GM12878 (cell line): ENCODE data around the gene MEF2C. TPM values are rescaled to one million over a fixed set of nuclear protein-coding genes. Genes with fewer than 3 reads are reported as not detected.

Source experiments
- ATAC-seq: fragments of 200-7000 bp; cut with Tn5 transposase; 3 replicates; pipeline ENCODE4 v1.9.1; 2020; ENCODE audit warnings: mild to moderate bottlenecking, moderate library complexity
- BruUV-seq: library from RNA; stranded (reverse); fragments of 400-500 nt; replicated peaks from 2 replicates; lab custom pipeline; 2021; lab: Mats Ljungman, UMichigan
- CTCF ChIA-PET: fragments of 300-600 bp; sonication (Branson Sonifier 250); formaldehyde crosslinking; extraction: SDS; loops from one replicate; lab custom pipeline; 2021; ENCODE audit warnings: inconsistent platforms; lab: Yijun Ruan, JAX
- POLR2A ChIA-PET: fragments of 350-600 bp; formaldehyde crosslinking; extraction: SDS; loops from one replicate; lab custom pipeline; 2021; ENCODE audit warnings: inconsistent platforms; lab: Charles Lee
- RAD21 ChIA-PET: fragments of 300-600 bp; sonication (Branson Sonifier 250); formaldehyde crosslinking; loops from one replicate; lab custom pipeline; 2023; ENCODE audit warnings: antibody characterized with exemption; ENCODE audit not compliant: unreplicated experiment; lab: Charles Lee
- SMC1A ChIA-PET: fragments of 300-600 bp; sonication (Branson Sonifier 250); formaldehyde crosslinking; loops from one replicate; lab custom pipeline; 2023; ENCODE audit not compliant: unreplicated experiment, uncharacterized antibody; lab: Charles Lee
- DNase-seq: peaks from one replicate; pipeline ENCODE4 v3.0.0-alpha.2; 2011; ENCODE audit warnings: low read depth, low spot score
- FAIRE-seq: peaks from 3 replicates; lab custom pipeline; 2011; peaks lifted over from hg19 to GRCh38; lab: Jason Lieb, UNC
- H2AFZ ChIP-seq: 2 replicates; pipeline ENCODE4 v1.6.0; 2011; ENCODE audit warnings: low read depth, low read length, control low read depth; ENCODE audit not compliant: control insufficient read depth
- H3K27ac ChIP-seq: 2 replicates; pipeline ENCODE4 v1.5.1; 2011; ENCODE audit warnings: control low read depth; ENCODE audit not compliant: control insufficient read depth, insufficient read depth
- H3K27me3 ChIP-seq, 2 experiments: replicated peaks in 1 of 2; 2 replicates each; pipeline versions ENCODE4 v1.6.0 to v1.6.1; 2011; ENCODE audit warnings: low read length in 1 of 2; ENCODE audit not compliant: control insufficient read depth in 2 of 2, insufficient read depth in 2 of 2
- H3K36me3 ChIP-seq, 2 experiments: 2 replicates each; pipeline ENCODE4 v1.5.1; 2011; ENCODE audit warnings: low read length in 1 of 2; ENCODE audit not compliant: control insufficient read depth in 2 of 2, insufficient read depth in 2 of 2
- H3K4me1 ChIP-seq: 2 replicates; pipeline ENCODE4 v1.6.1; 2011; ENCODE audit warnings: mild to moderate bottlenecking, low read length, moderate library complexity, mixed read lengths; ENCODE audit not compliant: control insufficient read depth, insufficient read depth
- H3K4me2 ChIP-seq: 2 replicates; pipeline ENCODE4 v1.6.0; 2011; ENCODE audit warnings: control low read depth; ENCODE audit not compliant: control insufficient read depth, insufficient read depth
- H3K4me3 ChIP-seq: fragments of 200-600 bp; sonication (generic); 2 replicates; pipeline ENCODE4 v1.5.1; 2016
- H3K79me2 ChIP-seq: 2 replicates; pipeline ENCODE4 v1.6.0; 2011; ENCODE audit warnings: low read length; ENCODE audit not compliant: control insufficient read depth, insufficient read depth
- H3K9ac ChIP-seq: 2 replicates; pipeline ENCODE4 v1.8.0; 2011; ENCODE audit warnings: low read length, control low read depth, mixed read lengths; ENCODE audit not compliant: control insufficient read depth, insufficient read depth
- H3K9me3 ChIP-seq: replicated peaks from 3 replicates; pipeline ENCODE4 v1.5.1; 2011; ENCODE audit warnings: mild to moderate bottlenecking, low read length; ENCODE audit not compliant: control insufficient read depth, insufficient read depth
- H4K20me1 ChIP-seq: 2 replicates; pipeline ENCODE4 v1.6.0; 2011; ENCODE audit not compliant: control insufficient read depth, insufficient read depth
- BRCA1 ChIP-seq: IDR thresholded peaks from 2 replicates; pipeline ENCODE4 v1.6.1; 2011; ENCODE audit warnings: low read depth, low read length, improper control_type of control experiment
- ESRRA ChIP-seq: IDR thresholded peaks from 2 replicates; pipeline ENCODE4 v1.6.1; 2012; ENCODE audit warnings: mild to moderate bottlenecking, low read length, improper control_type of control experiment
- IRF4 ChIP-seq: IDR thresholded peaks from 2 replicates; pipeline ENCODE4 v1.6.1; 2011; ENCODE audit warnings: low read depth, low read length
- JUNB ChIP-seq: IDR thresholded peaks from 2 replicates; pipeline ENCODE4 v1.6.1; 2016; ENCODE audit warnings: antibody characterized with exemption, mild to moderate bottlenecking
- POLR2AphosphoS2 ChIP-seq: IDR thresholded peaks from 2 replicates; pipeline ENCODE4 v1.6.1; 2011; ENCODE audit warnings: low read depth, mild to moderate bottlenecking, low read length, improper control_type of control experiment, moderate library complexity
- SMAD5 ChIP-seq: IDR thresholded peaks from 2 replicates; pipeline ENCODE4 v1.6.1; 2016; ENCODE audit warnings: antibody characterized with exemption, low read depth
- TCF3 ChIP-seq: IDR thresholded peaks from 2 replicates; pipeline ENCODE4 v1.6.1; 2012; ENCODE audit warnings: low read depth, mild to moderate bottlenecking, low read length, borderline replicate concordance; ENCODE audit not compliant: insufficient read depth
- ZNF384 ChIP-seq: IDR thresholded peaks from 2 replicates; pipeline ENCODE4 v1.6.1; 2012; ENCODE audit warnings: low read depth, mild to moderate bottlenecking, low read length, improper control_type of control experiment, borderline replicate concordance
- in situ Hi-C: fragments of 300-500 bp; cut with MboI; formaldehyde crosslinking; loops from 9 replicates; pipeline ENCODE4 v1.14.3; 2018; ENCODE audit warnings: mixed read lengths
- intact Hi-C: fragments of 100-400 bp; cut with micrococcal nuclease; formaldehyde crosslinking; loops from one replicate; pipeline ENCODE4 v1.14.2; 2022; ENCODE audit not compliant: unreplicated experiment
- polyA plus RNA-seq, 11 experiments: library from polyadenylated mRNA; depleted of rRNA in 4 of 11; unstranded in 6 of 11; stranded (reverse) in 5 of 11; fragments of >200 nt; fragmentation: Nextera tagmentation in 4 of 11; fragmentation: Illumina TruSeq in 1 of 11; extraction: Ambion mirVana in 4 of 11; extraction: Trizol in 1 of 11; gene quantifications; 1 replicate in 1 of 11; 2 replicates in 10 of 11; pipeline versions ENCODE4 v1.2.1 to v1.2.3, GENCODE V29; 2011 to 2016; ENCODE audit warnings: inconsistent platforms in 2 of 11, missing spikeins in 2 of 11, low read depth in 1 of 11
- total RNA-seq, 4 experiments: library from RNA; depleted of rRNA in 3 of 4; stranded (reverse); fragments of >200 nt in 3 of 4; fragmentation: Illumina TruSeq in 1 of 4; extraction: Trizol in 1 of 4; gene quantifications; 2 replicates each; pipeline versions ENCODE4 v1.2.1 to v1.2.3, GENCODE V29; 2013 to 2021
- TF ChIP-seq, protein P1 (sequence below): fragments of 450-650 bp; IDR thresholded peaks from 2 replicates; pipeline ENCODE4 v1.6.1; 2017; ENCODE audit warnings: mild to moderate bottlenecking, low read depth, inconsistent platforms; ENCODE audit not compliant: poor library complexity, severe bottlenecking
- TF ChIP-seq, protein P2 (sequence below): IDR thresholded peaks from 2 replicates; pipeline ENCODE4 v1.6.1; 2011; ENCODE audit warnings: borderline replicate concordance, low read depth, mild to moderate bottlenecking, moderate library complexity, mixed read lengths, low read length; ENCODE audit not compliant: insufficient read depth; ENCODE audit errors: extremely low read length

MEF2C gene
- total and polyA plus RNA-seq, 10 of the 15 experiments (the other 5 are each of a cell fraction or from before 2014, with no cell fraction given) = 104 to 225 (median 180) TPM

DNA sequence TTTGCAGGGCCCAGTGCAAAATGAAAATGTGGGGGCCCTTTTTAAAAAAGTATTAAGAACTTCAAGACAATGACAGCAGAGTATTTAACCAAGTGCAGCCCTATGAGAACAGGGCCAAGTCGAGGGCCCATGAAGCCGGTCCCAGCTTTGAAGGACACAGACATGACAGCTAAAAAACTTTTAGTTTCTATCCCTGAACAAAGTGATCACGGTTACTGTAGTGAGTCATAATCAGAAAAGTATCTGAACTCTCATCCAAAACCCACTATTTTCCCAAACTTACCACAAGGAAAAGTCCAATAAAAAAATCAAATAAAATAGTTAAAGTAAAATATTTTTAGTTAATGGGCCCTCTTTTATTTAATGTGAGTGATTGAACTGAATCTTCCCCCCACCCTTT is 126.0 kb downstream of the MEF2C start (continued):
- TF ChIP-seq, protein P1, sequence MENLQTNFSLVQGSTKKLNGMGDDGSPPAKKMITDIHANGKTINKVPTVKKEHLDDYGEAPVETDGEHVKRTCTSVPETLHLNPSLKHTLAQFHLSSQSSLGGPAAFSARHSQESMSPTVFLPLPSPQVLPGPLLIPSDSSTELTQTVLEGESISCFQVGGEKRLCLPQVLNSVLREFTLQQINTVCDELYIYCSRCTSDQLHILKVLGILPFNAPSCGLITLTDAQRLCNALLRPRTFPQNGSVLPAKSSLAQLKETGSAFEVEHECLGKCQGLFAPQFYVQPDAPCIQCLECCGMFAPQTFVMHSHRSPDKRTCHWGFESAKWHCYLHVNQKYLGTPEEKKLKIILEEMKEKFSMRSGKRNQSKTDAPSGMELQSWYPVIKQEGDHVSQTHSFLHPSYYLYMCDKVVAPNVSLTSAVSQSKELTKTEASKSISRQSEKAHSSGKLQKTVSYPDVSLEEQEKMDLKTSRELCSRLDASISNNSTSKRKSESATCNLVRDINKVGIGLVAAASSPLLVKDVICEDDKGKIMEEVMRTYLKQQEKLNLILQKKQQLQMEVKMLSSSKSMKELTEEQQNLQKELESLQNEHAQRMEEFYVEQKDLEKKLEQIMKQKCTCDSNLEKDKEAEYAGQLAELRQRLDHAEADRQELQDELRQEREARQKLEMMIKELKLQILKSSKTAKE = no peak
- peak; percentile 71 for TF ChIP-seq JUNB
- TF ChIP-seq, protein P2, sequence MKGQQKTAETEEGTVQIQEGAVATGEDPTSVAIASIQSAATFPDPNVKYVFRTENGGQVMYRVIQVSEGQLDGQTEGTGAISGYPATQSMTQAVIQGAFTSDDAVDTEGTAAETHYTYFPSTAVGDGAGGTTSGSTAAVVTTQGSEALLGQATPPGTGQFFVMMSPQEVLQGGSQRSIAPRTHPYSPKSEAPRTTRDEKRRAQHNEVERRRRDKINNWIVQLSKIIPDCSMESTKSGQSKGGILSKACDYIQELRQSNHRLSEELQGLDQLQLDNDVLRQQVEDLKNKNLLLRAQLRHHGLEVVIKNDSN = no peak
- TF ChIP-seq POLR2AphosphoS2 = no peak
- no peak for TF ChIP-seq BRCA1
- no peak for TF ChIP-seq SMAD5
- no peak for TF ChIP-seq TCF3
- TF ChIP-seq IRF4 = no peak
- TF ChIP-seq ZNF384 = no peak
- TF ChIP-seq, all 136 proteins: peak for 8

DNA sequence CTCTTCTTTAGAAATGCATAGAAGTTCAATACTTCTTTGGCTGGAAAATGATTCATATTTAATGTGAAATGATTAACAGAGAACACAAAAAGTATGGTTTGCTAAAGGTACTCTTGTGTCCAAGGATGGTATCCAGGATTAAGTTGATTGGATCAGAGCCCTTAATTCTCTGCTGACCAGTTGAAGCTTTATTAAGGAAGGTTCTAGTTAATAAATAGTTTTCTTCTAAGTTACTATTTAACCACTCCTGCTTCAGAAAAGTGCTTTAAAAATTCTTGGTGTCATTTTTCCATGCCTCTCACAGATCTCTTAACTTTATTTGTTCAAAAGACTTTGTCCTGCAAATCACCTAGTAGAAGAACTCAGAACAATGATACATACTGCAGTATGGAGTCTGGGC is 134.3 kb downstream of the MEF2C start:
- Histone ChIP-seq H3K4me1 (peaks cover 26% of the 10 kb centered on the region; the same call in 1 of the 2 replicates), H3K27ac (no peak overlapping the region), H2AFZ (no peak overlapping the region), H3K9me3 (peaks cover 2% of the 10 kb centered on the region; the same call in 2 of the 3 replicates), H4K20me1 (no peaks in the 10 kb centered on the region), H3K27me3 (no peaks in the 10 kb centered on the region), H3K36me3 (peaks cover 3 to 44% of the 10 kb centered on the region in 2 experiments), H3K9ac (no peak overlapping the region), H3K4me2 (no peak overlapping the region), H3K4me3 (no peak overlapping the region), H3K79me2 (peaks cover 3% of the 10 kb centered on the region)
- RAD21 ChIA-PET = interaction anchor here (0.8 to 24.9 kb wide), 5 partner anchors 11 to 75 kb away, joined by 3 to 594 read pairs (median 29); no protein-coding TSS in a partner anchor
- no peak for TF ChIP-seq ESRRA
- ATAC-seq (no peak), DNase-seq (no peak), FAIRE-seq (no peak)
- in situ Hi-C loops (no loop called here), intact Hi-C loops (no loop called here)
- SMC1A ChIA-PET = interaction anchor here (0.9 to 6.5 kb wide), 7 partner anchors 9 to 130 kb away, joined by 3 to 83 read pairs (median 15); no protein-coding TSS in a partner anchor
- BruUV-seq = no TSS peak
- CTCF ChIA-PET = interaction anchor here (0.7 to 1.9 kb wide), 5 partner anchors 11 to 47 kb away, joined by 3 to 6 read pairs (median 5); no protein-coding TSS in a partner anchor
- POLR2A ChIA-PET = interaction anchor here (0.6 kb wide), 1 partner anchor 347 kb away, joined by 3 read pairs; no protein-coding TSS in a partner anchor
